GOT3 (cell line): Measurements from ENCODE around the gene CIRBP.
A peak's percentile ranks its signal among the peaks of the same experiment; 100 is the strongest.

ENCODE experiments used
- DNase-seq: peaks from one replicate; lab custom pipeline; 2025; ENCODE audit warnings: mixed read lengths; lab: John Stamatoyannopoulos, UW

The CIRBP gene

GRCh38 chr19:1230783-1231489 is 38.2 kb upstream of the CIRBP start:
- no peak for DNase-seq

DNA sequence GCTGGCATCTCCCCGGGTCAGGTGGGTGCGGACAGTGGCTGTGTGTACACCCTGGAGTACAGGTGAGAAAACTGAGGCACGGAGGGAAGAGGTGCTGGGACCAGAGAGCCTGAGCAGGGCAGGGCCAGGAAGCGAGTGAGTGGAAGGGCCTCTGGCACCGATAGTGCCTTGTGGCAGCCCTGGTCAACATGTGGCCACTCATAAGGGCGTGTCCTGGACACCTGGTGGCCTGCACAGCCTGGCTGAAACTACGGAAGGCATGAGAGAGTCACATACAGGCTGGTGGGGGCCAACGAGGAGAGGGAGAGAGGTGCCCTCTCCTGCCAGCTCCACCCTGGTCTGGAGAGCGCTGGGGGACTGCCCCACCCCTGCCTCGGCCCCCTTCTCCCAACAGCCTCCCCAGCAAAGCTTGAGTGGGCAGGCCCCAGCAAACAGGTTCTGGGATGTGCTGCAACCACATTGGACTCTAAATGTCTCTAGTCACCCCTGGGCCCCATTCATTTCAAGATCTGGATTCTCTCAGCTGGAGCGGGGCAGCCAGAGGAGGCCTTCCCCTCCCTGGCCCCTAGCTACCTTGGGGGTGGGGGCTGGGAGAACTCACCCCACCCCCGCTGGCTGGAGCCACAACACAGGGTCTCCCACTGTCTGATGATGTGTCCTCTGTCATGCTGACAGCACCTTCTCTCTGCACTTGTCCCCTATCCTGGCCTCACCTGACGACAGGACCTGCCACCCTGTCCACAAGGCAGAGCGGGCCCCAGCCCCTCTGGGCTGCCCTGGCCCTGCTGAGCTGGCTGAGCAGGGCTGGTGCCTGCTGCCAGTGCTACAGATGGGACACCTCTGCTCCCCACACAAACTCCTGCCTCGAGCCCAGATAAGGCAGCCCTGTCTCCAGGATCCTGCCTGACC is 37.1 kb upstream of the CIRBP start:
- DNase-seq: no peak

GRCh38 chr19:1232652-1233072 is 36.5 kb upstream of the CIRBP start:
- no peak for DNase-seq

- no peak for DNase-seq
Observed at GRCh38 chr19:1233115-1233667, 35.9 kb upstream of the CIRBP start.

DNA sequence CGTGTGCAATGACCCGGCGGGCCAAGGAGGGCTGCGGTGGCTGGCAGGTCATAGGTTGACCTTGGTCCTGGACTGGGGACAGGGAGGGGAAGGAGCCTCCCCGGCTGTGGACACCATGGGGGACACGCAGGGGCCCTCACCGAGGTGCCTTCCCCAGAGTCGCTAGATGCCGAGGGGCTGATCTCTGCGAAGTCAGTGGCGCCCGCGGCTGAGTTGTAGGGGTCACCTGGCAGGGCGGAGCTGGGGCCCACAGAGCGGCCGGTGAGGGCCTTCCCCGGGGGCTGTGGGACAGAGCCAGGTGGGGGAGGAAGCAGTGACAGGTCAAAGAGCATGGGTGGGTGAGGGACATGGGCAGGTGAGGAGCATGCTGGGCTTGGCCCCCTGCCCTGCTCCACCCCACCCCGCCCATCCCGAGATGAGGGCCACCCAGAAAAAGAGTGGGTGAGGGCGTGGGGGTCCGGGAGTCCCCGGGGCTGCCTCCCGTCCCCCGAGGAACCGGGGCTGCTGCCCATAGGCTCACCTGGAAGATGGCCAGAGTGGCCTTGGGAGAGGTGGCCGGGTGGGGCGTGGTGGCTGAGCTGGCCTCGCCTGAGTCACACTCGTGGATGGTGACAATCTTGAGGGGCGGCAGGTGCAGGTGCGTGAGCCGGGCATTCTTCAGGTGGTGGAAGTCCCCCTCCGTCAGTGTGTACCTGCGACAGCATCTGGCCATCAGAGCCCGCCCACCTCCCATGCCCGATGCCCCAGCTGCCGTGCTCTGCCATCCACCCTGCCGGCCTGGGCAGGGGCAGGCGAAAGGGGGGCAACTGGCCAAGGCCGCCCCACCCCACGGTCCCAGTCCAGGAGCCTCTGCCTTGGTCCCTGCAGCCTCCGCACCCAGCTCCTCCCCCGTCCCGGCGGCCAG is 34.8 kb upstream of the CIRBP start:
- no peak for DNase-seq

DNA sequence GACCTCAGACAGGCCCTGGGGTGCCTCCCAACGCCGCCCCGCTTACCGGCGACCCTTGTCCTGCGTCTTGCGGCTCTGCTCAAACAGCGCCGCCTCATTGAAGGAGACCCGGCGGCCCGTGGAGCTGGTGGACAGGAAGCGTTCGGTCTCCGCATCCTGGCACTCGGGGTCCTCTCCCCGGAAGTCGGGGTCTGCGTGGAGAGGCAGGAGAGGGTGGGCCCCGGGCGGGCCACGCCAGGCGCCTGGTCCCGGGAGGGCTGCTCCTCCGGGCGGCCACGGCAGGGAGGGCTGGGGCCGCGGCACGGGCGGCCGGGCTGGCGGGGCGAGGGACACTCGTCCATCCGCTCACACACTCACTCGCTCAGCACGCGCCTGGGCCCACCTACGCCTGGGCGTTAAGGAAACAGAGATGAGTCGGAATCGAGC is 34.2 kb upstream of the CIRBP start:
- DNase-seq: no peak

DNA sequence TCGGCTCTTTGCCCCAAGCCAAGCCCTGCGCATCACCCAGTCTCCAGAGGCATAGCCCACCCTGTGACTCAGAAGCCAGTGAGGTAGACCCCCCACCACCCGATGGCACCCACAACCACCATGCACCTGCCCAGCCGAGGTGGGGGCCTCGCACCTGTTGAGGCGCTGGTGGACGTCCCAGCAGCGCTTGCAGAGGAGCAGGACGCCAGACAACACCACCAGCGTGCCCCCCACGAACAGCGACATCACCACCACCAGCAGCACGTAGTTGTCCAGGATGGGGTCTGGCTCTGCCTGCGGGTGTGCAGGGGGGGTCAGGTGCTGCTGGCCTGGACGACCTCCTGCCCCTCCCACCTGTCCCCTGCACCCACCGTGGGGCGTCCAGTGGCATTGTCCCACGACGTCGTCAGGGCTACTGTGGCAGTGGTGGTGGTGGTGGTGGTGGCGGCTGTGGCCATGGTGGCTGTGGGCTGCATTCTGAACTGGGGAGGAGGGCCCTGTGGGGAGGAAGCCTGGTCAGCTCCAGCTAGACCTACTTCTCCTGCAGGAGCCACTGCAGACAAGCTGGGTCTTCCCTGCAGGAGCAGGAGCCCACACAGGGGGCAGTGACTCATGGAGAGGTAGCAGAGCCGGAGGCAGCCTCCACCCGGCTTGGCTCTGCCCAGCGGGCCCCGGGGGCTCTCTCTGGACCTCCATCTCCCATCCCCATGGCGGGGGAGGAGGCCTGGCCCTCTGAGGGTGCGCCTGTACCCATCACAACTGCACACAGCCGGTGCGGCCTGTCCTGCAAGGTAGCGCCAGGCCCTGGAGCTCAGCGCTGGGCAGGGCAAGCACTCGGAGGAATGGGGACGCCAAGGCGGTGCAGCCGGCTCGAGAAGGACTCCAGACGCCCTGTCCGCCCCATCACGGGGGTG is 33.2 kb upstream of the CIRBP start:
- DNase-seq: no peak

DNA sequence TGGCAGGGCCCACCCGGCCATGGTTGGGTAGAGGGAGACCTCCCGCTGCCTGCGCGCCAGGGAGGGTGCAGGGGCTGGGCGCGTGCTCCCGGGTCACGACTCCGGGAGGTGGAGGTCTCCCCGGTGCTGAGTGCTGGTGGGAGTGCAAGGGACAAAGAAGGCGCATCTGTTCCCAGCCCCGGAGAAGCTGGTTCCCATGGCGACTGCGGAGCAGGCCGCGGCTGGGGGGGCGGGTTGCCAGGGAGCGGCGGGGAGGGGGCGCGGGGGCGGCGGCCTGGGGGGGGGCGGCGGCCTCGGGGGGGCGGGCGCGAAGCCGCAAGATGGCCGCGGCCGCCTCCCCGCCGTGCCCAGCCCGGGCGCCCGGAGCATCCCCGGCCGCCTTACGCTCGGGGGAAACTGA is 32.6 kb upstream of the CIRBP start:
- no peak for DNase-seq

DNA sequence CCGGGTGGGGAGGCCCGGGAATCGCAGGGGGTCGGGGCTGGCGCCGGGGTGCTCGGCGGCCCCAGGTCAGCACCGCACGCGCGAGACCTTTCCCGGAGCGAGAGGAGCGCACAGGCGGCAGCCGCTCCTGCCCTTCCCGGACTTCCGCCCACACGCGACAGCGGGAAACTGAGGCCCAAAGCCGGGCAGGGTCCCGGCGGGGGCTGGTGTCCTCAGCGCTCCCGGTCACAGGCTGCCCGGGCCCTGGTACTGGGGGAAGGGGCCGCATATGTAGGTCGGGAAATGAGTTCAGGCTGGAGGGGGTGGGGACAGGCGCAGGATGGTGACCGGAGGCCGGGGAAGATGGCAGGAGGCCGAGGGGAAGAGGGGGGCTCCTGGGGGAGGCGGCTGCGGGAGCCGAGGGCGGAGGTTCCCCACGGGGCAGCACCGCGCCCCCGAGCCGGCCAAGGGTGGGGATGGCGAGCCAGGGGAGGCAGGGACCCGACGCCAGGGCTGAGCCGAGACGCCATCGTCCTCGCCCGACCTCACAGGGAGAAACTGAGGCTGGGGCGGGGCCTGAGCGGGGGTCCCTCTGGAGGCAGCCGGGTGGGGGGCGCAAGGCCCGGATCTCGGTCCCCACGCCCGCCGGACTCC is 32.0 kb upstream of the CIRBP start:
- DNase-seq: no peak

- no peak for DNase-seq
Observed at GRCh38 chr19:1237754-1238368, 31.3 kb upstream of the CIRBP start, which contains the start of gene CBARP. TSS of gene CBARP (minus strand) at chr19:1238005. CDS start at chr19:1236100, 1,905 bp downstream.

GRCh38 chr19:1238369-1239303 is 30.5 kb upstream of the CIRBP start:
- no peak for DNase-seq

DNA sequence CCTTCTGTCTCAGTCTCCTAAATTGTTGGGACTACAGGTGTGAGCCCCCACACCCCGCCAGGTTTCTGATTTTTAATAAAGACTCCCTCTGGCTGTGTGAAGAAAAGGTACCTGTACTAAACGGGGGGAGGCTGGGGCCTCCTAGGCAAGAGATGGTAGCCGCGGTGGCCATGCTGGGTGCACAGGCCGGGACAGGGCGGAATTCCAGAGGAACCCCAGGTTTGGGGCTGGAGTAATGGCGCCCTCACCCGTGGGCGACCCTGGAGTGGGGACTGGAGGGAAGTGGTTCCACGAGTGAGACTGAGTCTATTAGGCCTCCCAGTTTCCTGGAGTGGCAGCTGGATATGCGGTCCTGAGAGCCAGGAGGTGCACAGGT is 29.7 kb upstream of the CIRBP start:
- no peak for DNase-seq

GRCh38 chr19:1239796-1240737 is 29.1 kb upstream of the CIRBP start:
- peak; percentile 74 for DNase-seq

GRCh38 chr19:1240925-1241324 is 28.2 kb upstream of the CIRBP start:
- DNase-seq: no peak

DNA sequence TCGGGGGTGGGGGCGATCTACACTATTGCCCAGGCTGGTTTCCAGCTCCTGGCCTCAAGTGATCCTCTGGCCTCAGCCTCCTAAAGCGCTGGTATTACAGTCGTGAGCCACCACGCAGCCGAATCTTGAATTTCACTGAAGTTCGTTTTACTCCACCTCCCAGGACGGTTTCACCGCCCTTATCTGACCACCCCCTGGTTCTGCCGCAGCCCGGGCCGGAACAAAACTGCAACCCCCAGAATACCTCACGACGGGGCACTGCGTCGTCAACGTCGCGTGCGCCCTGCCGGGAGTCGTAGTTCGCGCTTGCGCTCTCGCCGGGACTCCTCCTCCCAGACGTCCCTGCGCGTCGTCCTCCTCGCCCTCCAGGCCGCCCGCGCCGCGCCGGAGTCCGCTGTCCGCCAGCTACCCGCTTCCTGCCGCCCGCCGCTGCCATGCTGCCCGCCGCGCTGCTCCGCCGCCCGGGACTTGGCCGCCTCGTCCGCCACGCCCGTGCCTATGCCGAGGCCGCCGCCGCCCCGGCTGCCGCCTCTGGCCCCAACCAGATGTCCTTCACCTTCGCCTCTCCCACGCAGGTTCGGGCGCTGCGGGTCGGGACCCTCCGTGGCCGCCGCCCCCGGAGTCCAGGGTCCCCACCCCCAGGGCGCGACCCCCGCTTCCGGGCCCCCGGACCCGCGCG is 27.6 kb upstream of the CIRBP start, which contains the start of gene ATP5F1D:
Gene ATP5F1D, plus strand, starts transcription at position 335 of the 679 bp plus-strand sequence. Its CDS starts 100 bp downstream, at position 435.
- peak; percentile 73 for DNase-seq
